IMR-90 (cell line): ENCODE measurements around the gene HYAL1.

ENCODE experiments used
- BHLHE40 ChIP-seq: fragments of 150-350 bp; IDR thresholded peaks from 2 replicates; pipeline ENCODE4 v1.6.1; 2016; ENCODE audit warnings: mild to moderate bottlenecking, low read depth, low read length
- CEBPB ChIP-seq: IDR thresholded peaks from 2 replicates; pipeline ENCODE4 v1.6.1; 2012; ENCODE audit warnings: low read depth, low read length, improper control_type of control experiment
- CHD1 ChIP-seq: IDR thresholded peaks from 2 replicates; pipeline ENCODE4 v1.6.1; 2012; ENCODE audit warnings: low read depth, low read length, improper control_type of control experiment
- MAFK ChIP-seq: IDR thresholded peaks from 2 replicates; pipeline ENCODE4 v1.6.1; 2012; ENCODE audit warnings: low read depth, low read length, improper control_type of control experiment
- MAZ ChIP-seq: IDR thresholded peaks from 2 replicates; pipeline ENCODE4 v1.6.1; 2012; ENCODE audit warnings: low read depth, mild to moderate bottlenecking, low read length, improper control_type of control experiment, moderate library complexity, borderline replicate concordance
- MXI1 ChIP-seq: IDR thresholded peaks from 2 replicates; pipeline ENCODE4 v1.6.1; 2012; ENCODE audit warnings: low read depth, mild to moderate bottlenecking, low read length, moderate library complexity, borderline replicate concordance
- POLR2A ChIP-seq: IDR thresholded peaks from 2 replicates; pipeline ENCODE4 v1.6.1; 2012; ENCODE audit warnings: mild to moderate bottlenecking, low read depth, low read length
- RAD21 ChIP-seq: IDR thresholded peaks from 2 replicates; pipeline ENCODE4 v1.6.1; 2012; ENCODE audit warnings: low read length, improper control_type of control experiment
- RCOR1 ChIP-seq: IDR thresholded peaks from 2 replicates; pipeline ENCODE4 v1.6.1; 2012; ENCODE audit warnings: mild to moderate bottlenecking, low read length, improper control_type of control experiment; ENCODE audit not compliant: insufficient replicate concordance
- RFX5 ChIP-seq: IDR thresholded peaks from 2 replicates; pipeline ENCODE4 v1.8.0; 2012; ENCODE audit warnings: low read depth, mild to moderate bottlenecking, low read length, moderate library complexity
- SMC3 ChIP-seq: fragments of 150-350 bp; IDR thresholded peaks from 2 replicates; pipeline ENCODE4 v1.6.1; 2016; ENCODE audit warnings: low read depth, mild to moderate bottlenecking, antibody characterized with exemption, low read length, moderate library complexity
- TF ChIP-seq, protein P1 (sequence below): conservative IDR thresholded peaks from 2 replicates; pipeline ENCODE4 v1.5.1; 2012; ENCODE audit warnings: mild to moderate bottlenecking, low read depth, low read length, improper control_type of control experiment
- TF ChIP-seq, protein P2 (sequence below): fragments of 150-350 bp; IDR thresholded peaks from 2 replicates; pipeline ENCODE4 v1.6.1; 2017; ENCODE audit warnings: mild to moderate bottlenecking, antibody characterized with exemption, low read length, low read depth
- TF ChIP-seq, protein P3 (sequence below): fragments of 150-350 bp; IDR thresholded peaks from 2 replicates; pipeline ENCODE4 v1.6.1; 2016; ENCODE audit warnings: low read depth, mild to moderate bottlenecking, low read length, moderate library complexity, borderline replicate concordance

DNA sequence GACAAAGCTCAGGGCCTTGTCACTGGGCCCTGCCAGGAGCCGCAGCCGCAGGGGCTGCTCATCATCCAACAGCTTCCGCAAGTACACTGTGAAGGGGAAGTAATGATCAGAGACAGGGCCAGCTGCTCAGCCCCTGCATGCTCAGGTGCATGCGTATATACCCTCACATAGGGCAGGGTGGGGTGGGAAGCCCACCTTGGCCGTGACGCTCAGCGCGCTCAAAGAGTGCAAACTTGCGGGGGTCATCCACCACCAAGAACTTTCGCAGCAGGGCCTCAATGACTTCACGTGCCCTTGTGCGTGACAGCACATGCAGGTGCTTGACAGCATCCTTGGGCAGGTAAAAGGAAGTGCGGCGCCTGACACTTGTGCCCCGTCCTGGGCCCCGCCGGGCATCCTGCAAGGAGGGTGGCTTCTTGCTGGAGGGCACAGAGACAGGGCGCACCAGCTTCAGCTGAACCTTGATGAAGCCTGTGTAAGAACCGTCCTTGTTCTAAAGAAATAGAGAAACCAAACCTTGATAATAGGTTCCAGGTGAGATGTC is 28.1 kb upstream of the HYAL1 start:
- TF ChIP-seq, protein P1, sequence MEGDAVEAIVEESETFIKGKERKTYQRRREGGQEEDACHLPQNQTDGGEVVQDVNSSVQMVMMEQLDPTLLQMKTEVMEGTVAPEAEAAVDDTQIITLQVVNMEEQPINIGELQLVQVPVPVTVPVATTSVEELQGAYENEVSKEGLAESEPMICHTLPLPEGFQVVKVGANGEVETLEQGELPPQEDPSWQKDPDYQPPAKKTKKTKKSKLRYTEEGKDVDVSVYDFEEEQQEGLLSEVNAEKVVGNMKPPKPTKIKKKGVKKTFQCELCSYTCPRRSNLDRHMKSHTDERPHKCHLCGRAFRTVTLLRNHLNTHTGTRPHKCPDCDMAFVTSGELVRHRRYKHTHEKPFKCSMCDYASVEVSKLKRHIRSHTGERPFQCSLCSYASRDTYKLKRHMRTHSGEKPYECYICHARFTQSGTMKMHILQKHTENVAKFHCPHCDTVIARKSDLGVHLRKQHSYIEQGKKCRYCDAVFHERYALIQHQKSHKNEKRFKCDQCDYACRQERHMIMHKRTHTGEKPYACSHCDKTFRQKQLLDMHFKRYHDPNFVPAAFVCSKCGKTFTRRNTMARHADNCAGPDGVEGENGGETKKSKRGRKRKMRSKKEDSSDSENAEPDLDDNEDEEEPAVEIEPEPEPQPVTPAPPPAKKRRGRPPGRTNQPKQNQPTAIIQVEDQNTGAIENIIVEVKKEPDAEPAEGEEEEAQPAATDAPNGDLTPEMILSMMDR = no peak
- TF ChIP-seq POLR2A (no peak), MAFK (no peak), MAZ (no peak), RAD21 (no peak), CHD1 (no peak), RFX5 (no peak), BHLHE40 (no peak), MXI1 (no peak), CEBPB (no peak), SMC3 (no peak), RCOR1 (no peak)
- TF ChIP-seq, protein P2, sequence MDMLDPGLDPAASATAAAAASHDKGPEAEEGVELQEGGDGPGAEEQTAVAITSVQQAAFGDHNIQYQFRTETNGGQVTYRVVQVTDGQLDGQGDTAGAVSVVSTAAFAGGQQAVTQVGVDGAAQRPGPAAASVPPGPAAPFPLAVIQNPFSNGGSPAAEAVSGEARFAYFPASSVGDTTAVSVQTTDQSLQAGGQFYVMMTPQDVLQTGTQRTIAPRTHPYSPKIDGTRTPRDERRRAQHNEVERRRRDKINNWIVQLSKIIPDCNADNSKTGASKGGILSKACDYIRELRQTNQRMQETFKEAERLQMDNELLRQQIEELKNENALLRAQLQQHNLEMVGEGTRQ = no peak
- TF ChIP-seq, protein P3, sequence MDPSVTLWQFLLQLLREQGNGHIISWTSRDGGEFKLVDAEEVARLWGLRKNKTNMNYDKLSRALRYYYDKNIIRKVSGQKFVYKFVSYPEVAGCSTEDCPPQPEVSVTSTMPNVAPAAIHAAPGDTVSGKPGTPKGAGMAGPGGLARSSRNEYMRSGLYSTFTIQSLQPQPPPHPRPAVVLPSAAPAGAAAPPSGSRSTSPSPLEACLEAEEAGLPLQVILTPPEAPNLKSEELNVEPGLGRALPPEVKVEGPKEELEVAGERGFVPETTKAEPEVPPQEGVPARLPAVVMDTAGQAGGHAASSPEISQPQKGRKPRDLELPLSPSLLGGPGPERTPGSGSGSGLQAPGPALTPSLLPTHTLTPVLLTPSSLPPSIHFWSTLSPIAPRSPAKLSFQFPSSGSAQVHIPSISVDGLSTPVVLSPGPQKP = no peak
